ENCODE measurements around the gene KRT78. TPM values are rescaled to one million over a fixed set of nuclear protein-coding genes. Genes with fewer than 3 reads are reported as not detected.

KRT78 gene
- total RNA-seq, 6 experiments from 2014 or later, result not detected

Other genes starting within 250 kb of the KRT78 start
- not detected for gene KRT72, start 247.5 kb downstream of the KRT78 start, total RNA-seq
- gene KRT73, start 230.4 kb downstream of the KRT78 start, total RNA-seq, result not detected
- not detected for gene KRT2, start 196.8 kb downstream of the KRT78 start, total RNA-seq
- gene KRT1, start 168.6 kb downstream of the KRT78 start, total RNA-seq, result not detected
- gene KRT77, start 145.5 kb downstream of the KRT78 start, total RNA-seq, result not detected
- gene KRT76, start 71.6 kb downstream of the KRT78 start, total RNA-seq, result not detected
- gene KRT3, start 52.9 kb downstream of the KRT78 start, total RNA-seq, result not detected
- gene KRT4, start 34.9 kb downstream of the KRT78 start, total RNA-seq, result not detected
- gene KRT79, start 14.7 kb downstream of the KRT78 start, total RNA-seq, result not detected
- 1,000 to 10,000 TPM in 1 of 6 experiments, 100 to 1,000 TPM in 5; 149 to 1,003 (median 436) TPM for gene KRT8, start 56.1 kb upstream of the KRT78 start, total RNA-seq
- 1,000 to 10,000 TPM in 2 of 6 experiments, 100 to 1,000 TPM in 4; 148 to 1,377 (median 478) TPM for gene KRT18, start 100.1 kb upstream of the KRT78 start, total RNA-seq
- 100 to 1,000 TPM; 143 to 270 (median 180) TPM for gene EIF4B, start 157.5 kb upstream of the KRT78 start, total RNA-seq
- 100 to 1,000 TPM in 3 of 6 experiments, 10 to 100 TPM in 3; 50.5 to 139 (median 86.9) TPM for gene TNS2, start 201.1 kb upstream of the KRT78 start, total RNA-seq
- gene SPRYD3, start 230.4 kb upstream of the KRT78 start, total RNA-seq, result 10 to 100 TPM; 12.3 to 18.2 (median 14.4) TPM
- 10 to 100 TPM in 2 of 6 experiments, 1 to 10 TPM in 4; 1.7 to 25.4 (median 4.9) TPM for gene IGFBP6, start 248.7 kb upstream of the KRT78 start, total RNA-seq